ENCODE data around the gene ASPG.

GRCh38 chr14:104162495-104162894 is 77.0 kb downstream of the ASPG start:
- TF ChIP-seq POLR2A (IDR thresholded peaks at IDR 0.05; ENCODE audit: low read depth, low read length) (no peak), TAF1 (IDR thresholded peaks at IDR 0.05; ENCODE audit: borderline replicate concordance, low read depth, low read length) (no peak)
